Articular chondrocyte of knee joint (primary cell): ENCODE results near the gene CDKN2AIPNL. TPM values are rescaled to one million over a fixed set of nuclear protein-coding genes. Genes with fewer than 3 reads are reported as not detected.

Source experiments
- total RNA-seq: library from RNA; depleted of rRNA; stranded (reverse); fragments of >200 nt; gene quantifications from 2 replicates; pipeline ENCODE4 v1.2.3, GENCODE V29; 2012

CDKN2AIPNL gene
- total RNA-seq, result 22.0 and 25.9 TPM in 2 replicates

GRCh38 chr5:134411546-134412266, at the start of gene CDKN2AIPNL:
Gene CDKN2AIPNL (minus strand): TSS chr5:134411881. CDS start chr5:134411854, 27 bp downstream.

GRCh38 chr5:134370871-134371833, 40.5 kb downstream of the CDKN2AIPNL start, which contains the start of gene UBE2B:
Gene UBE2B (plus strand): TSS chr5:134371569. CDS start chr5:134371596, 27 bp downstream.

Other genes with a start within 250 kb of the CDKN2AIPNL start
- 260 and 355 TPM in 2 replicates for gene SKP1, start 234.9 kb downstream of the CDKN2AIPNL start, total RNA-seq
- gene PPP2CA, start 185.8 kb downstream of the CDKN2AIPNL start, total RNA-seq, result 95.1 and 111 TPM in 2 replicates
- 1.7 and 3.2 TPM in 2 replicates for gene CDKL3, start 44.7 kb downstream of the CDKN2AIPNL start, total RNA-seq
- 46.7 and 51.5 TPM in 2 replicates for gene UBE2B, start 40.3 kb downstream of the CDKN2AIPNL start, total RNA-seq
- 25.3 and 27.0 TPM in 2 replicates for gene JADE2, start 113.8 kb upstream of the CDKN2AIPNL start, total RNA-seq
- 87.9 and 103 TPM in 2 replicates for gene SAR1B, start 220.9 kb upstream of the CDKN2AIPNL start, total RNA-seq
- gene SEC24A, start 236.9 kb upstream of the CDKN2AIPNL start, total RNA-seq, result 38.5 and 42.2 TPM in 2 replicates